HG02588 (cell line): ENCODE results near the gene USP19.
A peak's percentile ranks its signal among the peaks of the same experiment; 100 is the strongest.

ENCODE experiments used
- ATAC-seq: cut with Tn5 transposase; IDR thresholded peaks from one replicate; pipeline ENCODE4 v1.9.1; 2021; ENCODE audit warnings: mild to moderate bottlenecking, moderate library complexity; ENCODE audit not compliant: unreplicated experiment

USP19 gene

DNA sequence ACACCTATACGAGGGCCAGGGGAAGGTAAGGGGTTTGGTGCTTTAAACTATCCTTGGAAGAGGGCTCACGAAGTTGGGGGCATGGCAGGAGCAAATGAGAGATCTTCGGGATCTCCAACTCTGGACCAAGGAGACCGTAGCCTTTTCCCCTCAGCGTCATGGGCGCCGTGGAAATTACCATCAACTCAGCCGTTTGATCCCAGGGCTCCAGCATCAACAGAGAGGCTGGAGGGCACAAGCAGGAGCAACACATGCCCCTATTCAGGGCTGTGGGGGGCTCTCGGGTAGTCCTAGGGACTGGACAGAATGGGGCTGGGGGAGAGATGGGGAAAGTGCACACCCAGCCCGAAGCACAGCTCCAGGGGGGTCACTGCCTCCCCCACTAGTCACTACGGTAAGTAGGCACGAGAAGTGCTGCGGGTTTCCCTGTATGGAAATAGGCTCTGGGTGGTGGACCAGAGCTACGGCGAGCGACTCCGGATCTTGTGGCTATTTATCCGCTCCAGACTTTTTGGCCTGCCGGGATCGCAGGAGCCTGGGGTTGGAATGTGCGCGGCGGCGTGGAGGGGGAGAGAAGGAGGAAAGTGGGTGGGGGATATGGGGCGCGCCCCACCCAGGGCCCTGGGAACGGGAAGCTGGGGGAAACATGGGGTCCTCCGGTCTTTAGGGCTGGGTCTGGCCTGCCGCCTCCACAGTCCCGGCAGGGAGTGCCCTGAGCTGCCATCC is 12.8 kb upstream of the USP19 start:
- no peak for ATAC-seq

DNA sequence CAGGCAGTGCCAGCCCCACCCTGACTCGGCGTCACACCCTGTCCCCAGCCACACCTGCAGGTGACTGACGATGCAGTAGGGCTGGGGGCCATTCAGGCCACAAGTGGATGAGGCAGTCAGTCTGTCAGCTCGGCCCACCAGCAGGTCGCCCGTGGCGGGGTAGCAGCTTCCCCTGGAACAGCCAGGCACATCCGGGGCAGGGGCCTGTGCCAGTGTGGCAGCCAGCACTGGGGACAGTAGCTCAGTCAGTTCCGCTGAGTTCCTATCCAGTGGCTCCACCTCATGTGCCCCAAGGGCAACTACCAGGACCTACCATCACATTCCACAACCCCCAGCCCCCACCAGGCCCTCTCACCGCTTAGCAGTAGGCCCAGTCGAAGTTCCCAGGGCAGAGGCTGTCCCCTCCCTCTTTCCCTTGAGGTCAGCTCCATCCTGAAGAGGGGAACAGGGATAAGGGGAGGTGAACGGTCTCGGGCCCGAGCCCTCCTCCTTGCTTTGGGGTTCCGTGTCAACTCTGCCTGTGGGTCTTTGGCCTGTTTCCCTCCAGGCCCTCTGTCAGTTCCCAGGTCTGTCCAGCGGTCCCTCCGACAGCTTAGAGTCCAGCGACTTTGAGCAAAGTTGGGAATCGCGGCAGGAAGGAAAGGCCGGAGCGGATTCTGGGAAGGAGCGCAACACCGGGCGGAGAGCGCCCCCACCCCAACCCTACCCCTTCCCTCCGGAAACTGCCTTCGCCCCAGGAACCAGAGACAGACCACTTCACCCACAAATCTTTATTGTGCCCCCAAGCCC is 12.0 kb upstream of the USP19 start, which contains the start of gene LAMB2:
Gene LAMB2, minus strand, starts transcription at position 614 of the 789 bp plus-strand sequence. Its CDS starts 183 bp downstream, at position 431.
- no peak for ATAC-seq

DNA sequence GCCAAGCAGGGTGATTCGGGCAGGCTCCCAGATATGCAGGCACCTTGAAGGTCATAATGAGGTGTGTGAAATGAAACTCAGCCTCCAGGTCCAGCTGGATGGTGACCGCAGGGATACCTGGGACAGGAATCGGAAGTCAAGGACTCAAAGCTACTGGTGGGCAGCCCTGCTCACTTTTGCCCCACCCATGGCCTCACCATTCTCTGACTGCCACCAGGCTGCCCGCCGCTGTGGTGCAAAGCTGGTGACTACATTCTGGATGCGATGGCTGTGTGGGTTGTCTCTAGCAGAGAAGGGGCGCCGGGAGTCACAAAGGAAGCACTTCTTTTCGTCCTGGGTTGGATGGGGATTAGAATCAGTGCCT is 11.4 kb upstream of the USP19 start:
- no peak for ATAC-seq

DNA sequence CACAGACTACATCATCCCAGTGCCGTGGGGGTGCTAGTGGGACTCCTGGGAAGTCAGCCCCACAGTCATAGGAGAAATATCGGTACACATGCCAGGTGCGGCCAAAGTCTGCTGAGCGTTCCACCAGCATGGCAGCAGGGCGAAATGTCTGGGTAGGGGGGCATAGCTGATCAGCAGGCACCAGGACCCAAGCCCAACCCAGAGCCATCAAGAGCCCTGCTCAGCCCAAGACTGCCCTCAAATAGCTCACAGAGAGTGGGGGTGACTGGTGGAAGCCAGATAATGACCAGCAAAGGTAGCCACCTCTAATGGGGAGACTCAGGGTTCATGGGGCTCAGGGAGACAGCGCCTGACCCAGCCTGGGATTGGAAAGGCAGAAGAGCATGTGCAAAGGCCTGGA is 11.0 kb upstream of the USP19 start:
- ATAC-seq = no peak

DNA sequence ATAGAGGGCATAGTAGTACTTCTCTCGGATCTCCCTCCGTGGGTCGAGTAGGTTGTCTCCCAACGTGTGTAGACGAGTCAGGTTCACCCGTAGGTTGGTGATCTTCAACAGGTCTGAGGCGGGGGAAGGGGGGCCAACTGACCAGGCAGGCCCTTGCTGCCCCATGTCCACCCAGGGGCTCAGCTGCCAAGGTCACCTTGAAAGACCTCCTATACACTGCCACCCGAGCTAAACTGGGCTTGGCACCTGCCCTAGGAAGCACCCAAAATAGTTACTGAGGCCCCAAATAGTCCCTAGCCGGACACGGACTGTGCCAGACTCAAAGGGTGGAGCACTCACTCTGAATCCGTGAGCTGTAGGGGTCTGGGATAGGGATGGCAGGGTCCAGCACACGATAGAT is 10.4 kb upstream of the USP19 start:
- ATAC-seq = no peak

DNA sequence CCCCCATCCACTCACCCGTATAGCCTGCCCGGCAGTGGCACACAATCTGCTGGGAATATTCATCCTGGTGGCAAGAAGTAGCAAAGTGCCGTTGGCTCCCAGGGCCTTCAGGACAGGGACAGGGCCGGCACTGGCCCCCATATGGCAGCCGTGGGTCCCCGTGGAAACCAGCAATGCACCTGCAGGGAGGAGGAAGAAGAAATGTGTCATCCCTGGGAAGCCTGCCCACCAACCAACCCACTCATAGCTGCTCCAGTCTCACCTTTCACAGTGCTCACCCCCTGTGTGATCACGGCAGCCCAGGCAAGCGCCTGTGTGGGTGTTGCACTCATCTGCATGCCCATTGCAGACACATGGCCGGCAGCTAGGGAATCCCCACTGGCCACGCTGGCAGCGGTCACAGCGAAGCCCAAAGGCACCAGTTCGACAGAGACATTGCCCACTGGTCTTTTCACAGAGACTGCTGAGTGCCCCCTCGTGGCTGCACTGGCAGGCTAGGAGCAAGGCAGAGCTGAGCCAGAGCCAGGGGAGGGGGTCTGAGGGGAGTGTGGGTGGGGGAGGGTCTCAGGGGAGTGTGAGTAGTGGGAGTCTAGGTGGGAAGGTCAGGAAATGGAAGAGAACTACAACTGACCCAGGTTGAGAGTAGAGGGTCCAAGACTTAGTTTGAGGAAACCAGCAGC is 4.5 kb upstream of the USP19 start:
- ATAC-seq = no peak

DNA sequence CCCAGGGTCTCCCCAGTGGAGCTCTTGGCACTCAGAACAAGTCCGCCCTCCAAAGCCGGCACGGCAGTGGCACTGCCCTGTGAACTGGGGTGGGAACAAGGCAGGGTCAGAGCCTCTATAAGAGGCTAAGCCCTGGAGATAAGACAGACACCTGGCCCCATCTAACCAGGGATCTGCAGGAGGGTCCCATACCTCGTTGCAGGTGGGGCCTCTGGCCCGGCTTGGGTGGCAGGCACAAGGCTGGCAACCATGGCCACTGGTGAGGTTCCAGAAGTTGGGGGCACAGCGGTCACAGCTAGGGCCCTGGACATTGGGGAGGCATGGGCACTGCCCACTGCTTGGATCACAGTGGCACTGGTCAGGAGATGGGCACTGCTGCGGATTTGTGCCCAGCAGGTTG is 3.6 kb upstream of the USP19 start:
- no peak for ATAC-seq

DNA sequence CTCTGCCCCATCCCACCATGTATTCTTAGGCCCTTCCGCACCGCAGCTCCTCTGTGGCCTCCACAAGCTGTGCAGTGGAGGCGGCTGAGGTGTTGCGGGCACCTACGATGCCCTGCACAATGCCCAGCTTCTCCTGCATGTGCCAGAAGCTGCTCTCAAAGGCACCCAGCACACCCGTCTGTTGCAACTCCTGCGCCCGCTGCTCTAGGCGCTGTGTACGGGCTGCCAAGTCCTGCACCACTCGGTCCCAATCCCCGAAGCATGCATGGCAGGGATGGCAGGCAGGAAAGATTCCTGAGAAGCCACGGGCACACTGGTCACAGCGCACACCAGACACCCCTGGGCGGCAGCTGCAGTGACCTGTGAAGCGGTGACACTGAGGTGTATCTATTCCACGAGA is 3.1 kb upstream of the USP19 start:
- no peak for ATAC-seq

DNA sequence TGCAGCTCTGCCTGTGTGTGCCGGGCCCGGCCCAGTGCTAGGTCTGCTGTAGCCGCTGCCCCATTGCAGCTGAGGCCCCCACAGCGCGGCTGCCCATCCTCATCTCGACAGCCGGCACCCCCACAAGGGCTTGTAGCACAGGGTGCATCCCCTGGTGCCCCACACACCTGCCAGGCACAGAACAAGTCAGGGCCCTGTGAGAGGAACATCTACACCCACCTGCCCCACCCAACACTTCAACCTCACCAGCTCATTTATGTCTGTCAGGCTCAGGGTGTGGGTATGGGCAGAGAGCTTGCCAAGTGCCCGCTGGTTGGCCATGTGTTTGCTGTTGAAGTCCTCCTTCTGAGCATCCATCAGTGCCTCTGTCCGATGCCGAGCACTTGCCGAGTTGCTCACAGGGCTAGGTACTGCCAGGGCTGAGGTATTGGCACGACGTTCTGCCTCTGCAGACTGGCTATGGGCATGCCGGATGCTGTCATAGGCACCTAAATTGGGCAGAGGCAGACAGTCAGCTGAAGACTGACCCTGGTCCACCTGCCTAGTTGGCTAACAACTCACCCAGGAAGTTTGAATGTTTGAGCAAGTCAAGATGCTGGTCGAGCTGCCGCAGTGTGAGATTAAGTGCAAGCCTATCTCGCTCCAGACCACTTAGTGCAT is 2.4 kb upstream of the USP19 start:
- no peak for ATAC-seq

DNA sequence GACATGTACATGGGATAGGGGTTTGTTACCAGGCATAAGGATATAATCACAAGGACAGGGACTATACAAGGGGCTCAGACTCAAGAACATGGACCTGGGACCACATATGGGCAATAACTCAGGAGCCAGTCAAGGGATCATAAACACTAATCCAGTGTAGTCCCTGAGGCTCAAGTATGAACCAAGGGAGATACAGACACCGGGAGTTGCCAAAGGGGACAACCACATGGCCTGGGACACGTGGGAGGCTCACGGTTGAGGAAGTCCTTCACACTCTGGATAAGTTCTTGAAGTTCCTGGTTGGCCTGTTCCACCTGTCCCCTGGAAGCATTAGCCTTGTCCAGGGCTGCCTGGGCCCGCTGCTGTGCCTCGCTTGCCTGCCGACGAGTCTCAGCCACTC is 1.8 kb upstream of the USP19 start:
- no peak for ATAC-seq

DNA sequence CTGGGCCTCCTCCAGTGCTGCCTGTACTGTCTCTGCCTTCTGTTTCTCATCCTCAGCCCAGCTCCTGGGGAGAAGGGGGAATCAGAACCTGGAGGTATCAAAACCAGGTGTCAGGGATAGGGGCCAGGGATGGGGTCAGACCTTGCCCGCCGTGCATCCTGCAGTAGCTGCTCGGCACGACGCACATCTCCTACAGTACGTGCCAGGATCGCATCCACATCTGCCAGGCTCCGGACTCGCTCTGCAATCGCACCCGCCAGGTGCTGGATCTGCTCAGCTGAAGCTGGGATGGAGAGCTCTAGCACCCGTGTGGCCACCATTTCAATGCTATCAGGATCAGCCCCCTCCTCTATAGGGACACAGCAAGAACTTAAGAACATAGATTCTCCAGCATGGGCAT is 1.4 kb upstream of the USP19 start:
- no peak for ATAC-seq

DNA sequence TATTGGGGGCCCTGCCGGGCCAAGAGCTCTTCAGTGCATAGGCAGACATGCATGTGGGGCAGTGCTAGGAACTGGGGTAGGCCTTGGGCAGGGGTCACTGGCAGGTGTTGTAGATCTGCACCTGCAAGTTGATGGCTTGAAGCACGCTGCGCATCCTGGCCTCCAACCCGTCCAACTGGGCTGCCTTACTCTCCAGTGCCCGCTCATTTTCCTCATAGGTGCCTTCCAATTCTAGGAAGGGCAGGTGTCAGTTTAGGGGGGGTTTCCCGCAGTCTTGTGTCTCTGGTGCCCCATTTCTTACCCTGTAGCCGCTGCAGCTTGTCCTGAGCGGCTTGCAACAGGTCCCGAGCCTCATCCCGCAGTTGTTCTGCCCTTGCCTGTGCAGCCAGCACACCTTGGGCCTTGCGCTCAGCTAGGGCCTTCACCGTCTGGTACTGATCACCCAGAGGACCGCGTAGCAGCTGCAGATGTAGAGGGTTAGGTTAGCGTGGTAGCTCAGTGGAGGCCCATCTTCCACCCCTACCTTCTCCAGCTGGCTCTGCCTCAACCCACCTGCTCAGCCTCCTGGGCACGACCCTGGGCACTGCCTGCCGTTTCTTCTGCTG is 611 bp upstream of the USP19 start:
- ATAC-seq = no peak

DNA sequence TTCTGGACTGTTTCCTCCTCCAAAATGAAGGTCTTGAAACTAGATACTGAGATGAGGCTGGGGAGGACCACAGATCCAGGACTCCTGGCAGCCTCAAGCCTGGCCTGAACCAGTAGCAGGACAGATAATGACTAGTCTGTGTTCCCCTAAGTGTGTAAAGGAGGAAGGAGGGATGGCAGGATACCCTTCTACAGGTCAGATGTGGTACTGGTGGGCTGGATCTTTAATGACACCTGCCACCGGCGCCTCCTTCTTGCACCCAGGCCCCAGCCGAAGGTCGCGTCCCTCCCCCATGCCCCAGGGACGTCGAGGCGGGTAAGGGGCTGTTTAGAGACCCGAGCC is 556 bp downstream of the USP19 start:
- ATAC-seq = no peak

DNA sequence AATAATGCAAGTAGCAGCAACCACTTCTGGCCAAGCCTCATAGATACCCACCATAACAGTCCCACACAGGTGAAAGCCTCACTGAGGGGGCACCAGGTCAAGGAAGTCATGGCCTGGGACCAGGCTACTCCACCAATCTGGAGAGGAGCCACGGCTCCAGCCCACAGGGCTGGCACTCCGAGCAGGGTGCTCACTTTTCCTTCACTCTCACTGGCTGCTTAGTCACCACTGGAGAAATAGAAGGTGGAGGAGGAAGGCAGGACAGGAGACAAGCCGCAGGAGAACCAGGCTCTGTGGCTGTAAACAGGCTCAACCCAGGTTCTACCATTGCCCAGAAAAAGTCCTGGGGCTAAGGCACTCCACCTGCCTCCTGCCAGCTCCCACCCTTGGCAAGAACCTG is 1.2 kb downstream of the USP19 start:
- no peak for ATAC-seq

DNA sequence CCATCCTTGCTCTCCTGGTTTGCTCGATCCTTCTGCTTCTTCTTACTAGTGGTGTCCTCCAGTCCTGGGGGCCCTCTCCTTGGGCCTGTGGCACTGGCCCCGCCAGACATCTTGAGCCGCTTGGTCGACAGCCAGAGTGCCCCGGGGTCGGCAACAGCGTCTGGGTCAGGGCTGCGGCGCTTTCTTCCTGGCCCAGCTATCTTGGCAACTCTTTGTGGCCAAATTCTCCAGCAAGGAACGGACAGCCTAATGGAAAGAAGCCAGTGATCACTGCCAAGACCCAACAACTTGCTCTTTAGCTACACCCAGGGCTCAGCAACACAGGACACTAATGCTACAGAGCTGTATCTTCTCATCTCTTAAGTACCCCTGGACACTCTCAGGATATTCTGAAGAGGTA is 1.6 kb downstream of the USP19 start:
- ATAC-seq = no peak

DNA sequence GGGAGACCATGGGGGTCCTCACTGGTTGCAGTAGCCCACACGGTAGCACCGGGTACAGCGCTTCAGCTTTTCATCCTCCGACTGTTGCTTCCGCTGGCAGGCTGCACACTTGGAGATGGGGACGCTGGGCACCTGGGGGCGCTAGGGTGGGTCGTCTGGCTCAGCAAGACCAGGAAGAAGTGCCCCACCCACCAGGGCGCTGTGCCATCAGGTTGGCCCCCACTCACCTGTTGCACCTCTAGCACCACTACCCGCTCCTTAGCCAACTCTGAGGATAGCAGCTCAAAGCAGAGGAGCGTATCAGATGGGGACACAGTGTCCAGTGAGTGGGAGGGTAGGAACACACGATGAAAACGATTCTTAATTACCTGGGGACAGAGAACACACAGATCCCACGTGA is 8.4 kb downstream of the USP19 start:
- ATAC-seq = no peak

DNA sequence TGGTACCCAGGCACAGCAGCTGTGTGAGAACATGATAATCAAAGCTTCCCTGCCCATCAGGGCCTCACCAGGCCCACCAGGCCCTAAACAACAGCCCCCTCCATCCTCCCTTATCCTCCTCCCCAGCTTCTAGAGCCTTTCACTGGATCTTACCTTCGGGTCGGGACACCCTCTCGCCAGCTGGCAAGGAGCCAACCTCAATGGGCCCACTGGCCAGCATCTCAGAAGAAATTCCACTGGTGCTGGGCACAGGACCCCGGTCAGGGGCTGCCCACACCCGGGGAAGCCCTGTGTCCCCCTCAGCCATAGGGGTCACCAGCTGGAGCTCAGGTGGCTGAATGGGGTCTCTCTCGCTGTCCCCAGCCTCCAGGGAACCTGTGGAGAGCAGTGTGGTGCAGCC is 9.3 kb downstream of the USP19 start:
- ATAC-seq = no peak

DNA sequence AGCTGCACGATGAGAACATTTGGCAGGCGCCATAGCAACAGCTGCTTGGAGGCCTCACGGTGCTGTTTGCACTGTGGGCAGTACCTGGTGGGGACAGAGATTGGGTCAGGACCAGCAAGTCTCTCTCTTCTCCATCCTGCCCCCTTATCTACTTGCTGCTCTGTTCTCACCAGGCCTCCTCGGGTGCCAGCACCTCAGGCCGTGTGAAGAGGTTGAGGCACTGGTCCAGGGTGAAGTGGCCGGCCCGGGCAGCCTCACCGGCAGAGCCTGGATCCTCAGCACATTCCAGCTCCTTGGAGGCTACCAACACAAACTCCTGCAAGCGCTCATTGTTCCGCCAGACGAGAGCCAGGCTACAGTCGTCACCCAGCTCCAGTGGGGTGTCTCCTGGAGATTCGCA is 9.8 kb downstream of the USP19 start:
- no peak for ATAC-seq

DNA sequence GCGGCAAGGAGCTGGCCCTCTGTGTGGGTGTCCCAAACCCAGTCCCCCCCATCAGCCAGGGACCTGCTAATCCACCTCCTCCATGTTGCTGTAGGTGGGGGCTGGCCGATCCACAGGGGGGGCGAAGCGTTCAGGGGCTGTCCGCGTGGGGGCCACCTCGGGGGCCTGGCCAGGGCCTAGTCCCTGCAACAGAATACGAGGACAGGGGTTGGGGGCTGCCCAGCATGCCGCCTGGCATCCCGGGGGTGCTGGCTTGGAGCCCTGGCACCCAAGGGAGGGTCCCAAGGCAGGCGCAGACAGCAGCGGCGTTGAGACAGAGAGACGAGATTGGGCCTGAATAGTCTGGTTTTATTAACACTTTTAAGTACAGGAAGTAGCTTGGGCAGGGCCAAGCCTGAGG is 12.3 kb downstream of the USP19 start:
- ATAC-seq = no peak

DNA sequence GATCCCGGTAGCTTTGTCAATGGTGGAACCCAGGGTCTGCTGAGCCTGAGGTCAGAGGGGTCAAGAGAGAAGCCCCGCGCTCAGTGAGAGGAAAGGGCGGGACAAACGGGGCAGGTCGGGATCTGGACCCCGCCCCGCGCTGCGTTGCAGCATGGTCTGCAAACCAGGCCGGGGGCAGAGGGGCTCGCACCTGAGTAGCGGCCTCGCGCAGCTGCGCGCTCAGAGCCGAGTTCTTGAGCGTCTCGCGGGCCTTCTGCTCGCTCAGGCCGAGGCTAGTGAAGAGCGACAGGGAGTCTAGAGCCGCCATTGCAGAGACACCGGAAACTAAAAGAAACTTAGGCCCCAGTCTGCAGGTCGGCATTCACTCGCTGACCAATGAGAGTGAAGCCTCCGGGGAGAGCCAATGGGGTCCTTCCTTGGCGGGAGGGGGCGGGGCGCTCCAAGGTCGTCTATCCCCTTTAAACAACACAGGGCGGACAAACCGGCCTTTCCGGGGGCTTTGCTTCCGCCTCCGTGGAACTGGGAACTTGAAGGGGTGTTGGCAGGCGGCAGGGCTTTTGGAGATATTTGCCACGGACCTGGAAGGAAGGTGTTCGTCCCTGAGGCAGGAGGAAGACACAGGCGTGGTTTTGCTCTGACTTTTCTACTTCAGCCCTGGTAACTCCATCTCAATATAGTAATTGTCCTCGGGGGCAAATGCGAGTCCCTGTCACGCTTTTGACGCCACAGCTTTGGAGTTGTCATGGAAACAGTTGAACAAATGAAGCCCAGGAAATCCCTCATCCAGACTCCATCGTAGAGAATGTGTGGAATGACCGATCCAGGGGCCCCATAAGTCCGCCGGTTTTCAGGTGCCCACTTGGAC is 16.0 kb downstream of the USP19 start, which contains the start of gene QARS1:
Gene QARS1, minus strand, starts transcription at position 331 of the 865 bp plus-strand sequence. Its CDS starts 24 bp downstream, at position 307.
- peak; percentile 90 for ATAC-seq
